MCF 10A (cell line): ENCODE results near the gene CXorf38. TPM values are rescaled to one million over a fixed set of nuclear protein-coding genes. Genes with fewer than 3 reads are reported as not detected.

Experiments
- BruUV-seq: library from RNA; stranded (reverse); fragments of 400-500 nt; replicated peaks from 2 replicates; lab custom pipeline; 2021; lab: Mats Ljungman, UMichigan
- CTCF ChIA-PET: fragments of 300-600 bp; sonication (Branson Sonifier 250); formaldehyde crosslinking; extraction: SDS; loops from one replicate; lab custom pipeline; 2021; ENCODE audit warnings: antibody characterized with exemption, inconsistent platforms; lab: Yijun Ruan, JAX
- POLR2A ChIA-PET: fragments of 300-600, 350-650 bp; sonication (Branson Sonifier 250); formaldehyde crosslinking; extraction: SDS; loops from one replicate; lab custom pipeline; 2020; ENCODE audit warnings: antibody characterized with exemption, inconsistent platforms; lab: Yijun Ruan, JAX
- DNase-seq: peaks from one replicate; pipeline ENCODE4 v3.0.0-alpha.2; 2018; ENCODE audit not compliant: unreplicated experiment
- H3K27ac Mint-ChIP-seq: one replicate; pipeline ENCODE4 v1.8.0; 2022; ENCODE audit warnings: mild to moderate bottlenecking, low read depth, mixed read lengths; ENCODE audit not compliant: unreplicated experiment
- H3K27me3 Mint-ChIP-seq: one replicate; pipeline ENCODE4 v1.8.0; 2022; ENCODE audit warnings: mixed read lengths; ENCODE audit not compliant: insufficient read depth, unreplicated experiment
- H3K36me3 Mint-ChIP-seq: one replicate; pipeline ENCODE4 v1.8.0; 2022; ENCODE audit warnings: mild to moderate bottlenecking, moderate library complexity, mixed read lengths; ENCODE audit not compliant: insufficient read depth, unreplicated experiment
- H3K4me1 Mint-ChIP-seq: one replicate; pipeline ENCODE4 v1.8.0; 2022; ENCODE audit warnings: mixed read lengths; ENCODE audit not compliant: insufficient read depth, unreplicated experiment
- H3K4me3 Mint-ChIP-seq: one replicate; pipeline ENCODE4 v1.8.0; 2022; ENCODE audit warnings: mild to moderate bottlenecking, moderate library complexity, mixed read lengths; ENCODE audit not compliant: unreplicated experiment
- H3K9me3 Mint-ChIP-seq: one replicate; pipeline ENCODE4 v1.8.0; 2022; ENCODE audit warnings: mixed read lengths; ENCODE audit not compliant: unreplicated experiment
- CTCF ChIP-seq: fragments of 200-600 bp; IDR thresholded peaks from one replicate; pipeline ENCODE4 v1.8.0; 2022; ENCODE audit warnings: antibody characterized with exemption, mild to moderate bottlenecking; ENCODE audit not compliant: unreplicated experiment
- intact Hi-C: fragments of 100-400 bp; cut with micrococcal nuclease; formaldehyde crosslinking; loops from 2 replicates; pipeline ENCODE4 v1.14.1; 2022
- total RNA-seq: library from RNA; stranded (reverse); gene quantifications from 2 replicates; pipeline ENCODE4 v1.2.3, GENCODE V29; 2022

The CXorf38 gene
- total RNA-seq, 1 experiment from 2014 or later: 21.4 TPM

GRCh38 chrX:40579900-40580536, 67.3 kb downstream of the CXorf38 start:
- H3K36me3 Mint-ChIP-seq: no peaks in the 10 kb centered on the region
- DNase-seq: peak; percentile 1
- peak overlapping the region; percentile 95 for H3K27ac Mint-ChIP-seq
- intact Hi-C loops: loop anchor here (2.0 kb wide), 1 partner anchor 35 kb away; no protein-coding TSS in a partner anchor
- TF ChIP-seq CTCF: no peak
- peaks cover 14% of the 10 kb centered on the region for H3K4me1 Mint-ChIP-seq
- H3K9me3 Mint-ChIP-seq: no peaks in the 10 kb centered on the region
- CTCF ChIA-PET: interaction anchor here (0.6 to 0.9 kb wide), 2 partner anchors 36 to 150 kb away, joined by 3 to 4 read pairs; no protein-coding TSS in a partner anchor
- peak overlapping the region; percentile 91 for H3K4me3 Mint-ChIP-seq
- H3K27me3 Mint-ChIP-seq: peaks cover 44% of the 10 kb centered on the region
- POLR2A ChIA-PET: interaction anchor here (0.7 to 3.0 kb wide), 9 partner anchors 10 to 606 kb away, joined by 3 to 18 read pairs (median 4); no protein-coding TSS in a partner anchor
- TSS peak; percentile 72 for BruUV-seq

- Mint-ChIP-seq H3K4me3 (no peak overlapping the region), H3K27me3 (peaks cover 47% of the 10 kb centered on the region), H3K36me3 (no peaks in the 10 kb centered on the region), H3K27ac (no peak overlapping the region), H3K4me1 (peaks cover 14% of the 10 kb centered on the region), H3K9me3 (no peaks in the 10 kb centered on the region)
- POLR2A ChIA-PET: no interaction called here
- no TSS peak for BruUV-seq
- intact Hi-C loops: no loop called here
- CTCF ChIA-PET: interaction anchor here (0.9 kb wide), 1 partner anchor 35 kb away, joined by 3 read pairs; no protein-coding TSS in a partner anchor
- TF ChIP-seq CTCF: no peak
- no peak for DNase-seq
Observed at GRCh38 chrX:40579141-40579540, 68.2 kb downstream of the CXorf38 start.

GRCh38 chrX:40578039-40578695, 69.2 kb downstream of the CXorf38 start:
- no peaks in the 10 kb centered on the region for H3K9me3 Mint-ChIP-seq
- POLR2A ChIA-PET: interaction anchor here (0.7 kb wide), 1 partner anchor 518 kb away, joined by 3 read pairs; no protein-coding TSS in a partner anchor
- no peak overlapping the region for H3K27ac Mint-ChIP-seq
- no peak overlapping the region for H3K4me3 Mint-ChIP-seq
- no peak for DNase-seq
- TF ChIP-seq CTCF: no peak
- intact Hi-C loops: no loop called here
- H3K27me3 Mint-ChIP-seq: peaks cover 45% of the 10 kb centered on the region
- CTCF ChIA-PET: no interaction called here
- BruUV-seq: no TSS peak
- no peaks in the 10 kb centered on the region for H3K36me3 Mint-ChIP-seq
- peaks cover 10% of the 10 kb centered on the region for H3K4me1 Mint-ChIP-seq

Other genes starting within 250 kb of the CXorf38 start
- 69.4 and 84.7 TPM in 2 replicates for gene ATP6AP2, start 66.6 kb downstream of the CXorf38 start, total RNA-seq
- gene MPC1L, start 24.1 kb downstream of the CXorf38 start, total RNA-seq: not detected in 2 replicates
- gene MED14, start 88.0 kb upstream of the CXorf38 start, total RNA-seq: 35.6 and 36.4 TPM in 2 replicates